SK-N-SH (cell line): ENCODE data around the gene IQCK. TPM values are rescaled to one million over a fixed set of nuclear protein-coding genes. Genes with fewer than 3 reads are reported as not detected.

Source experiments
- CTCF ChIA-PET: fragments of 300-600, 350-600 bp; formaldehyde crosslinking; extraction: SDS; loops from one replicate; lab custom pipeline; 2021; lab: Yijun Ruan, JAX
- POLR2A ChIA-PET: fragments of 350-600 bp; sonication (Branson Sonifier 250); formaldehyde crosslinking; extraction: SDS; loops from one replicate; lab custom pipeline; 2020; ENCODE audit warnings: antibody characterized with exemption, inconsistent platforms; lab: Yijun Ruan, JAX
- DNase-seq: peaks from one replicate; pipeline ENCODE4 v3.0.0; 2012
- H2AFZ ChIP-seq: fragments of 200-600 bp; sonication (generic); 2 replicates; pipeline ENCODE4 v1.8.1; 2016; ENCODE audit warnings: antibody characterized with exemption, mild to moderate bottlenecking, low read depth
- H3F3A ChIP-seq: fragments of 200-600 bp; sonication (generic); replicated peaks from 2 replicates; pipeline ENCODE3; 2016; ENCODE audit warnings: antibody characterized with exemption, mild to moderate bottlenecking; ENCODE audit not compliant: insufficient read depth
- H3K27ac ChIP-seq, 2 experiments: fragments of 200-500 bp in 1 of 2; fragments of 200-600 bp in 1 of 2; sonication (Bioruptor generic) in 1 of 2; sonication (generic), shearing (Covaris generic) in 1 of 2; 2 replicates each; pipeline versions ENCODE4 v1.5.1 to v1.6.1; 2014 to 2016; ENCODE audit warnings: low read depth in 2 of 2, inconsistent platforms in 1 of 2, low read length in 1 of 2, mild to moderate bottlenecking in 1 of 2, mixed read lengths in 1 of 2
- H3K27me3 ChIP-seq: fragments of 200-600 bp; sonication (generic), shearing (Covaris generic); 2 replicates; pipeline ENCODE4 v1.6.1; 2016; ENCODE audit warnings: mixed run types; ENCODE audit not compliant: insufficient read depth
- H3K36me3 ChIP-seq, 2 experiments: fragments of 200-500 bp in 1 of 2; fragments of 200-600 bp in 1 of 2; sonication (Bioruptor generic) in 1 of 2; sonication (generic) in 1 of 2; replicated peaks in 1 of 2; 2 replicates each; pipeline versions ENCODE3 to v1.5.1; 2014 to 2016; ENCODE audit warnings: low read length in 1 of 2, mild to moderate bottlenecking in 1 of 2; ENCODE audit not compliant: insufficient read depth in 2 of 2, control insufficient read depth in 1 of 2
- H3K4me1 ChIP-seq, 2 experiments: fragments of 200-500 bp in 1 of 2; fragments of 200-600 bp in 1 of 2; sonication (Bioruptor generic) in 1 of 2; sonication (generic), shearing (Covaris generic) in 1 of 2; 2 replicates each; pipeline versions ENCODE4 v1.5.1 to v1.6.1; 2014 to 2016; ENCODE audit warnings: low read depth in 1 of 2, low read length in 1 of 2, mixed run types in 1 of 2; ENCODE audit not compliant: insufficient read depth in 2 of 2, control insufficient read depth in 1 of 2
- H3K4me2 ChIP-seq: fragments of 200-600 bp; sonication (generic), shearing (Covaris generic); 2 replicates; pipeline ENCODE4 v1.6.1; 2017; ENCODE audit warnings: mixed run types
- H3K4me3 ChIP-seq, 2 experiments: fragments of 200-500 bp in 1 of 2; fragments of 200-600 bp in 1 of 2; sonication (Bioruptor generic) in 1 of 2; sonication (generic), shearing (Covaris generic) in 1 of 2; 2 replicates each; pipeline versions ENCODE4 v1.5.1 to v1.8.1; 2014 to 2016; ENCODE audit warnings: low read depth in 2 of 2, inconsistent platforms in 1 of 2, low read length in 1 of 2, mild to moderate bottlenecking in 1 of 2, mixed read lengths in 1 of 2, moderate library complexity in 1 of 2
- H3K79me2 ChIP-seq: fragments of 200-600 bp; sonication (generic); 2 replicates; pipeline ENCODE4 v1.8.1; 2017; ENCODE audit warnings: mild to moderate bottlenecking; ENCODE audit not compliant: insufficient read depth
- H3K9ac ChIP-seq: fragments of 200-600 bp; sonication (generic); 2 replicates; pipeline ENCODE4 v1.6.1; 2017; ENCODE audit warnings: mixed run types
- H3K9me2 ChIP-seq: fragments of 200-600 bp; sonication (generic); 2 replicates; pipeline ENCODE4 v1.6.1; 2017; ENCODE audit warnings: mixed run types
- H3K9me3 ChIP-seq: fragments of 200-600 bp; sonication (generic); 2 replicates; pipeline ENCODE4 v1.6.1; 2017; ENCODE audit warnings: mixed run types, mild to moderate bottlenecking, moderate library complexity
- H4K20me1 ChIP-seq: fragments of 200-600 bp; sonication (generic); 2 replicates; pipeline ENCODE4 v1.6.1; 2017; ENCODE audit warnings: mild to moderate bottlenecking, mixed run types; ENCODE audit not compliant: insufficient read depth
- CHD2 ChIP-seq: fragments of 150-350 bp; IDR thresholded peaks from 2 replicates; pipeline ENCODE4 v1.6.1; 2018; ENCODE audit warnings: low read length; ENCODE audit not compliant: partially characterized antibody
- EP300 ChIP-seq, 2 experiments: IDR thresholded peaks; 2 replicates each; pipeline versions ENCODE4 v1.4.0 to v1.6.1; 2012; ENCODE audit warnings: borderline replicate concordance in 1 of 2, low read depth in 1 of 2, low read length in 1 of 2
- GATA2 ChIP-seq: sonication (generic); formaldehyde crosslinking; IDR thresholded peaks from 2 replicates; pipeline ENCODE4 v1.5.0; 2020; ENCODE audit warnings: mild to moderate bottlenecking, missing genetic modification reagents
- IRF3 ChIP-seq: fragments of 150-350 bp; IDR thresholded peaks from 2 replicates; pipeline ENCODE4 v1.6.1; 2016; ENCODE audit warnings: mild to moderate bottlenecking, low read depth, low read length
- JUND ChIP-seq: IDR thresholded peaks from 2 replicates; pipeline ENCODE4 v1.4.0; 2012
- MEF2A ChIP-seq: IDR thresholded peaks from 2 replicates; pipeline ENCODE4 v1.4.0; 2012; ENCODE audit warnings: low read depth, borderline replicate concordance
- NFIC ChIP-seq: IDR thresholded peaks from 2 replicates; pipeline ENCODE4 v1.4.0; 2012; ENCODE audit warnings: borderline replicate concordance
- NRF1 ChIP-seq: IDR thresholded peaks from 2 replicates; pipeline ENCODE4 v1.6.1; 2012; ENCODE audit warnings: low read depth, mild to moderate bottlenecking, low read length
- RAD21 ChIP-seq: IDR thresholded peaks from 2 replicates; pipeline ENCODE4 v1.6.1; 2012; ENCODE audit warnings: mild to moderate bottlenecking, low read length
- TCF12 ChIP-seq: IDR thresholded peaks from 2 replicates; pipeline ENCODE4 v1.4.0; 2012
- WGBS: methylation state at CpG from one replicate; pipeline ENCODE4 v1.1.6; 2017; ENCODE audit warnings: low lambda C conversion rate; 5-methylcytosine and 5-hydroxymethylcytosine counted together
- polyA plus RNA-seq, 3 experiments: library from polyadenylated mRNA; depleted of rRNA; stranded (reverse); fragments of >200 nt; gene quantifications; 2 replicates each; pipeline ENCODE4 v1.2.3, GENCODE V29; 2012

The IQCK gene
- polyA plus RNA-seq, 1 of the 3 experiments (the other 2 are of a cell fraction): 7.3 TPM

- no peak overlapping the region for H2AFZ ChIP-seq
- no peaks in the 10 kb centered on the region for H3K27me3 ChIP-seq
- H3K79me2 ChIP-seq: no peaks in the 10 kb centered on the region
- no peaks in the 10 kb centered on the region for H3K9me2 ChIP-seq
- no peak overlapping the region for H3K27ac ChIP-seq
- H3K4me2 ChIP-seq: no peak overlapping the region
- H4K20me1 ChIP-seq: no peaks in the 10 kb centered on the region
- H3F3A ChIP-seq: no peaks in the 10 kb centered on the region
- WGBS: 81% methylated on average over 9 of the region's 9 CpGs
- H3K4me1 ChIP-seq: peaks cover 0 to 14% of the 10 kb centered on the region in 2 experiments; a peak in 2 of 4 replicates
- DNase-seq: no peak
- ChIA-PET POLR2A (no interaction called here), CTCF (no interaction called here)
- TF ChIP-seq NRF1 (no peak), TCF12 (peak; percentile 26; the same call in 1 of the 2 replicates)
- H3K36me3 ChIP-seq: no peaks in the 10 kb centered on the region
- H3K9me3 ChIP-seq: no peaks in the 10 kb centered on the region
- no peak overlapping the region for H3K9ac ChIP-seq
- no peak overlapping the region for H3K4me3 ChIP-seq
These were observed 27.4 kb downstream of the IQCK start for GRCh38 chr16:19745286-19746010.

- H2AFZ ChIP-seq: no peak overlapping the region
- no peaks in the 10 kb centered on the region for H3K79me2 ChIP-seq
- no peak overlapping the region for H3K4me2 ChIP-seq
- POLR2A ChIA-PET: no interaction called here
- H3K36me3 ChIP-seq: no peaks in the 10 kb centered on the region
- no peaks in the 10 kb centered on the region for H3K9me3 ChIP-seq
- H3K27me3 ChIP-seq: no peaks in the 10 kb centered on the region
- no peak overlapping the region for H3K27ac ChIP-seq
- H3K4me1 ChIP-seq: peaks cover 0 to 14% of the 10 kb centered on the region in 2 experiments; a peak in 2 of 4 replicates
- H4K20me1 ChIP-seq: no peaks in the 10 kb centered on the region
- TF ChIP-seq NFIC (peak; percentile 15; the same call in 1 of the 2 replicates), CHD2 (no peak)
- TF ChIP-seq, all 33 proteins: peak for 1
- DNase-seq: peak; percentile 14
- no peaks in the 10 kb centered on the region for H3K9me2 ChIP-seq
- CTCF ChIA-PET: no interaction called here
- no peaks in the 10 kb centered on the region for H3F3A ChIP-seq
- no peak overlapping the region for H3K4me3 ChIP-seq
- H3K9ac ChIP-seq: no peak overlapping the region
- WGBS: 73% methylated on average over 4 of the region's 4 CpGs
These were observed 28.5 kb downstream of the IQCK start for GRCh38 chr16:19746561-19746960.

- CTCF ChIA-PET: interaction anchor here (0.8 kb wide), 1 partner anchor 138 kb away, joined by 3 read pairs; no protein-coding TSS in a partner anchor
- no peaks in the 10 kb centered on the region for H3K9me2 ChIP-seq
These were observed 30.5 kb downstream of the IQCK start for GRCh38 chr16:19748389-19749168.

More at GRCh38 chr16:19748389-19749168, 30.5 kb downstream of the IQCK start:
- no peaks in the 10 kb centered on the region for H4K20me1 ChIP-seq
- H3K4me1 ChIP-seq: peaks cover 0 to 11% of the 10 kb centered on the region in 2 experiments; a peak in 2 of 4 replicates
- no peak overlapping the region for H2AFZ ChIP-seq
- H3K4me3 ChIP-seq: no peak overlapping the region
- H3K27me3 ChIP-seq: no peaks in the 10 kb centered on the region
- H3F3A ChIP-seq: no peaks in the 10 kb centered on the region
- no peak overlapping the region for H3K9ac ChIP-seq
- POLR2A ChIA-PET: no interaction called here
- H3K79me2 ChIP-seq: no peaks in the 10 kb centered on the region
- no peak overlapping the region for H3K4me2 ChIP-seq
- no peak overlapping the region; a peak in 1 of 4 replicates for H3K27ac ChIP-seq
- H3K9me3 ChIP-seq: no peaks in the 10 kb centered on the region
- H3K36me3 ChIP-seq: no peaks in the 10 kb centered on the region
- DNase-seq: peak; percentile 50
- TF ChIP-seq RAD21: no peak
- no peak for TF ChIP-seq JUND
- TF ChIP-seq IRF3: no peak
- TF ChIP-seq MEF2A: no peak
- no peak for TF ChIP-seq GATA2 (CRISPR knock-in tag)
- TF ChIP-seq EP300 (IDR thresholded peaks at IDR 0.05; ENCODE audit: borderline replicate concordance in 1 of 2, low read depth in 1 of 2, low read length in 1 of 2): peak in 1 of 2 experiments; percentile 57; a peak in 1 of 4 replicates
- WGBS: 29% methylated on average over 2 of the region's 2 CpGs
